HEK293T (cell line): ENCODE data around the gene RAB15.

Source experiments
- ARNT ChIP-seq: fragments of 450-650 bp; IDR thresholded peaks from 2 replicates; pipeline ENCODE4 v1.6.1; 2017; ENCODE audit warnings: mild to moderate bottlenecking
- BHLHE40 ChIP-seq: fragments of 450-650 bp; IDR thresholded peaks from 2 replicates; pipeline ENCODE4 v1.6.1; 2016; ENCODE audit warnings: mild to moderate bottlenecking, moderate library complexity, borderline replicate concordance
- FOXA1 ChIP-seq: fragments of 450-650 bp; IDR thresholded peaks from 2 replicates; pipeline ENCODE4 v1.6.1; 2016; ENCODE audit warnings: mild to moderate bottlenecking
- FOXK2 ChIP-seq: fragments of 450-650 bp; IDR thresholded peaks from 2 replicates; pipeline ENCODE4 v1.6.1; 2016; ENCODE audit warnings: mild to moderate bottlenecking
- FOXM1 ChIP-seq: fragments of 450-650 bp; IDR thresholded peaks from 2 replicates; pipeline ENCODE4 v1.6.1; 2017; ENCODE audit warnings: mild to moderate bottlenecking, borderline replicate concordance
- HDGF ChIP-seq: fragments of 450-650 bp; IDR thresholded peaks from 2 replicates; pipeline ENCODE4 v1.6.1; 2017; ENCODE audit warnings: antibody characterized with exemption, borderline replicate concordance
- SP1 ChIP-seq: fragments of 450-650 bp; IDR thresholded peaks from 2 replicates; pipeline ENCODE4 v1.6.1; 2017
- TARDBP ChIP-seq: fragments of 450-650 bp; IDR thresholded peaks from 2 replicates; pipeline ENCODE4 v1.6.1; 2016
- ZNF384 ChIP-seq: fragments of 450-650 bp; IDR thresholded peaks from 2 replicates; pipeline ENCODE4 v1.6.1; 2016
- TF ChIP-seq, protein P1 (sequence below): fragments of 450-650 bp; IDR thresholded peaks from 2 replicates; pipeline ENCODE4 v1.6.1; 2016

DNA sequence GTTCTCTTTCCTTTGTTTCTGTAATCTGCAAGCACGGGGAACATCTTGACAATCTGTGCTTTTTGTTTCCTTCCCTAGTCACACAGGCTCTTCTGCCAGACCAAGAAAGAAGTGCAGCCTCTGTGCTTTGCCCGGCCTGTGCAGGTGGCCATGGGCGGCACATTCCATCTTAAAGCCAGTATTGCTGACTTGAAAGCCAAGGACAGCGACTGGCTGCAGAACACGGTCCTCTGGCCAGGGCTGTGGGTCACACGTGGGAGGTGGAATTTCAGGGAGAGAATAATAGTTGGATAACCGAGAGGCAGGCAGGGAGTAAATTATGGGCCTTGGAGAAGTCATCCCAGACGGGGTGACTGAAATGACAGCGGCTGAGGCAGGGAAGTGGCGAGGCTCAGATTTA lies 39.4 kb upstream of the RAB15 start:
- TF ChIP-seq SP1: no peak
- no peak for TF ChIP-seq TARDBP
- TF ChIP-seq HDGF: no peak
- TF ChIP-seq BHLHE40: no peak
- no peak for TF ChIP-seq FOXM1
- TF ChIP-seq ARNT: no peak
- TF ChIP-seq FOXK2: no peak
- TF ChIP-seq ZNF384: no peak
- TF ChIP-seq FOXA1: no peak
- TF ChIP-seq, protein P1, sequence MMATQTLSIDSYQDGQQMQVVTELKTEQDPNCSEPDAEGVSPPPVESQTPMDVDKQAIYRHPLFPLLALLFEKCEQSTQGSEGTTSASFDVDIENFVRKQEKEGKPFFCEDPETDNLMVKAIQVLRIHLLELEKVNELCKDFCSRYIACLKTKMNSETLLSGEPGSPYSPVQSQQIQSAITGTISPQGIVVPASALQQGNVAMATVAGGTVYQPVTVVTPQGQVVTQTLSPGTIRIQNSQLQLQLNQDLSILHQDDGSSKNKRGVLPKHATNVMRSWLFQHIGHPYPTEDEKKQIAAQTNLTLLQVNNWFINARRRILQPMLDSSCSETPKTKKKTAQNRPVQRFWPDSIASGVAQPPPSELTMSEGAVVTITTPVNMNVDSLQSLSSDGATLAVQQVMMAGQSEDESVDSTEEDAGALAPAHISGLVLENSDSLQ: no peak
